ENCODE data around the gene KAZN. TPM values are rescaled to one million over a fixed set of nuclear protein-coding genes. Genes with fewer than 3 reads are reported as not detected.

KAZN gene
- total RNA-seq, 4 donors from 2014 or later, result 0.77 to 12.3 (median 4.9) TPM

DNA sequence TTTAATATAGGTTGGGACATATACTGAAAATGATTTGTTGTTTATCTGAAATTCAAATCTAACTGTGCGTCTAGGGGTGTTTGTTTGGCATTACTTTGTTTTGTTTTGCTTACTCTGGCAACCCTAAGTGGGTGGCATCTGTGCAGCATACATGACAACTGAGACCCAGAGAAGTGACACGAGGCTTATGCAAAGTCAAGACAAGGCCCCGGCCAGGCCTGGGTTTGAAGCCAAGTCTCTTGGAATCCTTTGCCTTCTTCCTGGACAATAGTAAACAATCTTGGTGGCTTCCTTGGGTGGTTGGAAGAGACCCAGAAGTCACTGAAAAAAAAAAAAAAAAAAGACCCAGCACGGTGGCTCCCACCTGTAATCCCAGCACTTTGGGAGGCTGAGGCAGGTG is 357.5 kb downstream of the KAZN start:
- Histone ChIP-seq H3K27me3 (no peaks in the 10 kb centered on the region), H3K27ac (no peak overlapping the region)
- intact Hi-C loops (cut with DNase I; ENCODE audit: low total_unique reads), result no loop called here

DNA sequence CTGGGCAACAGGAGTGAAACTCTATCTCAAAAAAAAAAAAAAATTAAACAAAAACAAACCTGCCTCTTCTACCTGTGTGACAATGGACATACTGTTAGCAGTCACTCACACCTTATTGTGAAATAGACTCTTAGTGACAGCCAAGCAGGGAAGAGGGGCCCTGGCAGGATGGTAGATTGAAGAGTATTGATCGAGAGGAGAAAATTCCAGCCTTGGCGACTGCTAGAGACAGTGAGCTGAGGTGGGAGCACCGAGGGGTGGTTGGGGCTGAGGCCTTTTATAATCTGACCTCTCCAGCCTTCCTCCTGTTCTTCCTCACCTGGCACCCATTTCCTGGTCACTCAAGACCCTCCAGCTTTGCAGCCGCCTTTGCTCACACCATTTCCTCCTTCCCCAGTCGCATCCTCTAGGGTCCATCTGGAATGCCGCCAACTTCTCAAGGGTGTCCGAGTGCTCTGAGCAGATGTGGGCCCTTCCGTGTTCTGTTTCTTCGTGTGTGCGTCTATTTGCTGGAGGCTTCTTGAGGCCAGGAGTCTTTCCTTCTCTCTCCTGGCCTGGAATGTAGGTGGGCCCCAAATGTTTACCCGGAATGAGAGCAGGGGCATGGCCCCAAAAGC is 358.2 kb downstream of the KAZN start:
- DNase-seq, result no peak
- Histone ChIP-seq H3K27me3 (no peaks in the 10 kb centered on the region), H3K4me1 (no peaks in the 10 kb centered on the region), H3K36me3 (no peaks in the 10 kb centered on the region), H3K4me3 (no peak overlapping the region), H3K9me3 (no peaks in the 10 kb centered on the region), H3K27ac (no peak overlapping the region)
- no peak for TF ChIP-seq POLR2A (IDR thresholded peaks at IDR 0.05)
- TF ChIP-seq, protein P1, sequence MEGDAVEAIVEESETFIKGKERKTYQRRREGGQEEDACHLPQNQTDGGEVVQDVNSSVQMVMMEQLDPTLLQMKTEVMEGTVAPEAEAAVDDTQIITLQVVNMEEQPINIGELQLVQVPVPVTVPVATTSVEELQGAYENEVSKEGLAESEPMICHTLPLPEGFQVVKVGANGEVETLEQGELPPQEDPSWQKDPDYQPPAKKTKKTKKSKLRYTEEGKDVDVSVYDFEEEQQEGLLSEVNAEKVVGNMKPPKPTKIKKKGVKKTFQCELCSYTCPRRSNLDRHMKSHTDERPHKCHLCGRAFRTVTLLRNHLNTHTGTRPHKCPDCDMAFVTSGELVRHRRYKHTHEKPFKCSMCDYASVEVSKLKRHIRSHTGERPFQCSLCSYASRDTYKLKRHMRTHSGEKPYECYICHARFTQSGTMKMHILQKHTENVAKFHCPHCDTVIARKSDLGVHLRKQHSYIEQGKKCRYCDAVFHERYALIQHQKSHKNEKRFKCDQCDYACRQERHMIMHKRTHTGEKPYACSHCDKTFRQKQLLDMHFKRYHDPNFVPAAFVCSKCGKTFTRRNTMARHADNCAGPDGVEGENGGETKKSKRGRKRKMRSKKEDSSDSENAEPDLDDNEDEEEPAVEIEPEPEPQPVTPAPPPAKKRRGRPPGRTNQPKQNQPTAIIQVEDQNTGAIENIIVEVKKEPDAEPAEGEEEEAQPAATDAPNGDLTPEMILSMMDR (IDR thresholded peaks at IDR 0.05), result no peak
- intact Hi-C loops (cut with DNase I; ENCODE audit: low total_unique reads), result no loop called here

More for the DNA sequence above, 357.5 kb downstream of the KAZN start:
- TF ChIP-seq, protein P1 (IDR thresholded peaks at IDR 0.05), result no peak
- no peak for TF ChIP-seq POLR2A (IDR thresholded peaks at IDR 0.05)
- Histone ChIP-seq H3K4me3 (no peak overlapping the region), H3K4me1 (no peaks in the 10 kb centered on the region), H3K36me3 (no peaks in the 10 kb centered on the region), H3K9me3 (no peaks in the 10 kb centered on the region)
- no peak for DNase-seq

DNA sequence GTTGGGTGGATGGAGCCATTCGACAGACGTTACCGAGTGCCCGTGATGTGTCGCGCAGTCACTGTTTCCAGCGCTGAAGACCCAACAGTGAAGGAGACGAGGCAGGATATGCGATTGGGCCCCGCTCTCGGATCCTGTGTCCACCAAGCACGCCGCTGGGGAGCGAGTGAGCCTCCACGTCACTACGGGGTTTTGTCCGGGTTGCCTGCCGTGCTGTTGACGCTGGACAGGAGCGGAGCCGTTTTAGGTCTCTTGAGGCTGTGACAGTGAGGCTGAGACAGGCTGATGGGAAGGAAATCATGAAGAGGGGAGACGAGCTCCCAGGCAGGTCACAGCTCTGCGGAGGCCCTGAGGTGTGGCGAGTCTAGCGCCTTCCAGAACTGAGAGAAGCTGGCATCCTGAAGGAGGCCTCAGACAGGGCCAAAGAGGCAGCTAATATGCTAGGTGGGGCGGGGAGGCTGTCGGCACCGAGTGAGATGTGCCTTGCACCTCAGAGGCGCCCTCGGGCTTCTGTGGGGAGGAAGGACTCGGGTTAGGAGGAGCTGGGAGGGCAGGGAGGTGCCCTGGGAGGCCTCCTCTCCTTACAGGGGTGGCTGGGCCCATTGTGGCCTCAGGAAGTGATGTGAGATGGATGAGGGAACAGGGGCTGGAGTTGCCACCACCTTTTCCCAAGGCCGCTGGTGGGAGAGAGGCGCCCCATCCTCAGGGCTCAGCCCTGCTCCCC is 359.1 kb downstream of the KAZN start:
- Histone ChIP-seq H3K4me1 (no peaks in the 10 kb centered on the region), H3K27ac (no peak overlapping the region), H3K27me3 (no peaks in the 10 kb centered on the region), H3K4me3 (no peak overlapping the region), H3K9me3 (no peaks in the 10 kb centered on the region), H3K36me3 (no peaks in the 10 kb centered on the region)
- TF ChIP-seq POLR2A (IDR thresholded peaks at IDR 0.05), result no peak
- TF ChIP-seq, protein P1 (IDR thresholded peaks at IDR 0.05), result no peak
- intact Hi-C loops (cut with DNase I; ENCODE audit: low total_unique reads), result no loop called here
- DNase-seq, result no peak

DNA sequence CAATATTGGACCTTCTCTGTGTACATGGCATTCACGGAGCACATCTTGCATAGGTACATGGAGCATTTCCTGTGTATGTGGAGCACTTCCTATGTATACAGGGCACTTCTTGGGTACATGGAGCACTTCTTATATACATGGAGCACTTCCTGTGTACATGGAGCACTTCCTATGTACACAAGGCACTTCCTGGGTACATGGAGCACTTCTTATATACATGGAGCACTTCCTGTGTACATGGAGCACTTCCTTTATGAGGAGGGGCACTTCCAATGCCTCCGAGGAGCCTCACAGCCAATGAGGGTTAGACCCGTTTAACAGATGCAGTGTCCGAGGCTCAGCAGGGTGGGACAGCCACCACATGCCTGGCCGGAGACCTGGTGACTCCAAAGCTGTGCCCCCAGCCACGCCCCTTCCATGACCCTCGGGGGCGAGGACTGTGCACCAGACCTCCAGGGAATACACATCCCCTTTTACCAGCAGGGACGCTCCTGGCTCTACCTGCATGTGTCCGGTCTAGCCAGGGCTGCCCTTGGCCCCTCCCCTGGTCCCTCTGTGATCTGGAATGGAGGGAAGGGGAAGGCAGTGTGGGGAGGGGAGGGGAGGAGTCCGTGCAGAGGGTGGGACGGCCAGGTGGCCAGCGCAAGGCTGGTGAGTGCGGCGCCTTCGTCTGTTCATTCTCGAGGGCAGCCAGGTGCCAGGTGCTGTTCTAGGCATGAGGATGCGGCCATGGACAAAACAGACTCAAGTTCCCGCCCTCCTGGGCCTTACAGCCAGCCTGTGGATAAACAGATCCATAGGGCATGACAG is 360.0 kb downstream of the KAZN start:
- no peaks in the 10 kb centered on the region for H3K4me1 ChIP-seq
- no peak for DNase-seq
- H3K27me3 ChIP-seq, result no peaks in the 10 kb centered on the region
- intact Hi-C loops (cut with DNase I; ENCODE audit: low total_unique reads), result no loop called here
- TF ChIP-seq, protein P1 (IDR thresholded peaks at IDR 0.05), result no peak
- TF ChIP-seq POLR2A (IDR thresholded peaks at IDR 0.05), result no peak
- no peak overlapping the region for H3K4me3 ChIP-seq
- no peaks in the 10 kb centered on the region for H3K9me3 ChIP-seq
- no peak overlapping the region for H3K27ac ChIP-seq
- no peaks in the 10 kb centered on the region for H3K36me3 ChIP-seq
